ENCODE data around the gene FSD1L.

DNA sequence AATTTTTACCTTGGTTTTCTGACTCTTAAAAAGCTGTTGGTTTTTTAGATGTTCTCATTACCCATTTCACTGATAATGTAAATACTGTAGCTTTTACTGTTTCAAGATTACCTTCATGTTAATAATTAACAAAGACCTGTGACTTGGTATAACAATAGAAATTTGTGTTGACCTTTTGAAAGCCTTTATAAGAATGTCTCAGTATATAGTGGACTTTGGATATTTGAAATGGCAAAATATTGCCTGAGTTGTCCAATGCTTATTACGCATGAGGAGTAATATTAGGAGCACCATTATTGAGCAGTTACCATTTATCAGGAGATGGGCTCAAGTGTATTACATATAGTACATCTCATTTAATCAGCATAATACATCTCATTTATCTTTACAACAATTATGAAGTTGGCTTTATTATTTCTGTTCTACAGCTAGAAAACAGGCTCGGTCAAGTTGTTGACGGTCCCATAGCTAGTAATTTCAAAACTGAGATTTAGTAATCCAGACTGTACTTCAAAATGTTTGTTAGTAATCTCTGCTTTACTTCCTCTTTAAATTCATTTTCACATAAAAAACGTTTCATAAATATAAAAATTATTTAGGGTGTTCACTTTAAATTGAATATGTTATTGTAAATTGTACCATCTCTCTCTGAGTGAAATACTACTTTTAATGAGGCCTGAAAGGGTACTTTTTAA, 59.4 kb downstream of the FSD1L start:
- TF ChIP-seq SIN3A (IDR thresholded peaks at IDR 0.05; ENCODE audit: borderline replicate concordance, insufficient read depth, low read length) = no peak
- no peak for TF ChIP-seq TAF1 (IDR thresholded peaks at IDR 0.05; ENCODE audit: borderline replicate concordance, insufficient read depth, low read length)

Data from PFSK-1 (cell line).